ENCODE data around the gene HNMT. TPM values are rescaled to one million over a fixed set of nuclear protein-coding genes. Genes with fewer than 3 reads are reported as not detected.

Gene HNMT
- total and polyA plus RNA-seq, 2 of the 13 experiments (the other 11 are each of a cell fraction or from before 2014, with no cell fraction given) = 279 to 309 TPM

DNA sequence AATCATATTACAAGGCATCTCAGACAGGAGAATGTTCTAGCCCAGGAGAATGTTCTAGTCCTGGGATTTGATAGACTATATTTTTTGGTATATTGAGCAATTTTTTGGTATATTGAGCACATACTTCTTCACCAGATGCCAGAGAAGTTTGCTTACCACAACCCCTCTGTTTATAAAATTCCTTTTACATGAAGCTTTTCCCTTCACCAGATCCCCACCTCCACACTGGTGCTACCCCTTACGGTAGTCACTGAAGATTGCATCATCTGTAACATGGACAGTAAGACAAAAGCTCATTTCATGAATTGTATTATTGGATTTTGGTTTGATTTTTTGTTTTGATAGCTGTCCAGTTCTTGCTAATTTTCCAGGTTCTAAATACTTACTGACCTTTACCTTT, 7.2 kb upstream of the HNMT start (continued):
- TF ChIP-seq, protein P1, sequence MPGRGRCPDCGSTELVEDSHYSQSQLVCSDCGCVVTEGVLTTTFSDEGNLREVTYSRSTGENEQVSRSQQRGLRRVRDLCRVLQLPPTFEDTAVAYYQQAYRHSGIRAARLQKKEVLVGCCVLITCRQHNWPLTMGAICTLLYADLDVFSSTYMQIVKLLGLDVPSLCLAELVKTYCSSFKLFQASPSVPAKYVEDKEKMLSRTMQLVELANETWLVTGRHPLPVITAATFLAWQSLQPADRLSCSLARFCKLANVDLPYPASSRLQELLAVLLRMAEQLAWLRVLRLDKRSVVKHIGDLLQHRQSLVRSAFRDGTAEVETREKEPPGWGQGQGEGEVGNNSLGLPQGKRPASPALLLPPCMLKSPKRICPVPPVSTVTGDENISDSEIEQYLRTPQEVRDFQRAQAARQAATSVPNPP (CRISPR knock-in tag; IDR thresholded peaks at IDR 0.05) = no peak
- no peak for TF ChIP-seq AGO2 (optimal IDR thresholded peaks at IDR 0.05; ENCODE audit: low read depth, low read length)
- no peak for TF ChIP-seq ZNF468 (CRISPR knock-in tag; IDR thresholded peaks at IDR 0.05)
- TF ChIP-seq LCORL (IDR thresholded peaks at IDR 0.05) = no peak
- no peak for TF ChIP-seq LCORL (CRISPR knock-in tag; IDR thresholded peaks at IDR 0.05)
- no peak for TF ChIP-seq ZNF431 (CRISPR knock-in tag; IDR thresholded peaks at IDR 0.05; ENCODE audit: borderline replicate concordance, low read depth)
- no peak for TF ChIP-seq TP53 (CRISPR knock-in tag; conservative IDR thresholded peaks at IDR 0.05)
- no peak for TF ChIP-seq SMYD3 (CRISPR knock-in tag; IDR thresholded peaks at IDR 0.05)
- TF ChIP-seq ZNF772 (CRISPR knock-in tag; IDR thresholded peaks at IDR 0.05) = no peak
- TF ChIP-seq PHF20 (CRISPR knock-in tag; IDR thresholded peaks at IDR 0.05) = no peak
- no peak for TF ChIP-seq ZNF12 (CRISPR knock-in tag; IDR thresholded peaks at IDR 0.05)
- no peak for TF ChIP-seq ZNF589 (CRISPR knock-in tag; conservative IDR thresholded peaks at IDR 0.05)
- TF ChIP-seq, protein P2, sequence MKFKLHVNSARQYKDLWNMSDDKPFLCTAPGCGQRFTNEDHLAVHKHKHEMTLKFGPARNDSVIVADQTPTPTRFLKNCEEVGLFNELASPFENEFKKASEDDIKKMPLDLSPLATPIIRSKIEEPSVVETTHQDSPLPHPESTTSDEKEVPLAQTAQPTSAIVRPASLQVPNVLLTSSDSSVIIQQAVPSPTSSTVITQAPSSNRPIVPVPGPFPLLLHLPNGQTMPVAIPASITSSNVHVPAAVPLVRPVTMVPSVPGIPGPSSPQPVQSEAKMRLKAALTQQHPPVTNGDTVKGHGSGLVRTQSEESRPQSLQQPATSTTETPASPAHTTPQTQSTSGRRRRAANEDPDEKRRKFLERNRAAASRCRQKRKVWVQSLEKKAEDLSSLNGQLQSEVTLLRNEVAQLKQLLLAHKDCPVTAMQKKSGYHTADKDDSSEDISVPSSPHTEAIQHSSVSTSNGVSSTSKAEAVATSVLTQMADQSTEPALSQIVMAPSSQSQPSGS (CRISPR knock-in tag; IDR thresholded peaks at IDR 0.05) = peak; percentile 58; the same call in 1 of the 2 replicates
- no peak for TF ChIP-seq RFX3 (CRISPR knock-in tag; IDR thresholded peaks at IDR 0.05)
- no peak for TF ChIP-seq JDP2 (CRISPR knock-in tag; IDR thresholded peaks at IDR 0.05; ENCODE audit: borderline replicate concordance)
- no peak for TF ChIP-seq ZNF546 (CRISPR knock-in tag; conservative IDR thresholded peaks at IDR 0.05)
- no peak for TF ChIP-seq THYN1 (CRISPR knock-in tag; IDR thresholded peaks at IDR 0.05; ENCODE audit: borderline replicate concordance, low read depth)
- TF ChIP-seq HNF4G (IDR thresholded peaks at IDR 0.05; ENCODE audit: borderline replicate concordance, low read depth, low read length) = no peak
- TF ChIP-seq HNF4G (CRISPR knock-in tag; IDR thresholded peaks at IDR 0.05; ENCODE audit: borderline replicate concordance, low read depth) = no peak
- TF ChIP-seq ZNF367 (CRISPR knock-in tag; IDR thresholded peaks at IDR 0.05; ENCODE audit: borderline replicate concordance) = no peak
- TF ChIP-seq ZNF75D (CRISPR knock-in tag; IDR thresholded peaks at IDR 0.05; ENCODE audit: borderline replicate concordance) = no peak
- no peak for TF ChIP-seq ZNF501 (CRISPR knock-in tag; IDR thresholded peaks at IDR 0.05)
- TF ChIP-seq DPF2 (CRISPR knock-in tag; IDR thresholded peaks at IDR 0.05; ENCODE audit: borderline replicate concordance, low read depth) = no peak
- TF ChIP-seq, protein P3, sequence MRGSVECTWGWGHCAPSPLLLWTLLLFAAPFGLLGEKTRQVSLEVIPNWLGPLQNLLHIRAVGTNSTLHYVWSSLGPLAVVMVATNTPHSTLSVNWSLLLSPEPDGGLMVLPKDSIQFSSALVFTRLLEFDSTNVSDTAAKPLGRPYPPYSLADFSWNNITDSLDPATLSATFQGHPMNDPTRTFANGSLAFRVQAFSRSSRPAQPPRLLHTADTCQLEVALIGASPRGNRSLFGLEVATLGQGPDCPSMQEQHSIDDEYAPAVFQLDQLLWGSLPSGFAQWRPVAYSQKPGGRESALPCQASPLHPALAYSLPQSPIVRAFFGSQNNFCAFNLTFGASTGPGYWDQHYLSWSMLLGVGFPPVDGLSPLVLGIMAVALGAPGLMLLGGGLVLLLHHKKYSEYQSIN (CRISPR knock-in tag; IDR thresholded peaks at IDR 0.05; ENCODE audit: borderline replicate concordance) = no peak

Data from HepG2 (cell line).